ENCODE measurements around the gene CDC42BPB.

CDC42BPB gene

GRCh38 chr14:103029936-103030335 is 27.4 kb downstream of the CDC42BPB start:
- no peaks in the 10 kb centered on the region for H3K79me2 ChIP-seq (ENCODE audit: low read length)

GRCh38 chr14:103028772-103029171 is 28.6 kb downstream of the CDC42BPB start:
- Histone ChIP-seq H3K4me1 (ENCODE audit: low read length) (no peaks in the 10 kb centered on the region), H3K27me3 (replicated peaks; ENCODE audit: insufficient read depth, low read length) (no peaks in the 10 kb centered on the region)

More at GRCh38 chr14:103029936-103030335, 27.4 kb downstream of the CDC42BPB start:
- Histone ChIP-seq H3K27me3 (replicated peaks; ENCODE audit: insufficient read depth, low read length) (no peaks in the 10 kb centered on the region), H3K27ac (ENCODE audit: low read length) (no peak overlapping the region), H3K36me3 (replicated peaks; ENCODE audit: insufficient read depth, low read length) (no peaks in the 10 kb centered on the region), H3K4me3 (ENCODE audit: low read length) (no peak overlapping the region), H3K4me1 (ENCODE audit: low read length) (no peaks in the 10 kb centered on the region), H3K9me2 (replicated peaks; ENCODE audit: insufficient read depth, low read length) (no peaks in the 10 kb centered on the region), H3K4me2 (ENCODE audit: low read depth, low read length) (no peak overlapping the region), H3K9ac (ENCODE audit: low read length) (no peak overlapping the region), H4K20me1 (ENCODE audit: insufficient read depth, low read length) (no peaks in the 10 kb centered on the region), H2AFZ (ENCODE audit: low read length) (no peak overlapping the region), H3K9me3 (replicated peaks; ENCODE audit: insufficient read depth, low read length) (no peaks in the 10 kb centered on the region), H3F3A (ENCODE audit: insufficient read depth, low read length) (no peaks in the 10 kb centered on the region)
- no peak for DNase-seq
- TF ChIP-seq EZH2phosphoT487 (IDR thresholded peaks at IDR 0.05; ENCODE audit: low read length) (no peak), EZH2 (optimal IDR thresholded peaks at IDR 0.05; ENCODE audit: low read depth, low read length) (no peak)
- TF ChIP-seq, protein P1, sequence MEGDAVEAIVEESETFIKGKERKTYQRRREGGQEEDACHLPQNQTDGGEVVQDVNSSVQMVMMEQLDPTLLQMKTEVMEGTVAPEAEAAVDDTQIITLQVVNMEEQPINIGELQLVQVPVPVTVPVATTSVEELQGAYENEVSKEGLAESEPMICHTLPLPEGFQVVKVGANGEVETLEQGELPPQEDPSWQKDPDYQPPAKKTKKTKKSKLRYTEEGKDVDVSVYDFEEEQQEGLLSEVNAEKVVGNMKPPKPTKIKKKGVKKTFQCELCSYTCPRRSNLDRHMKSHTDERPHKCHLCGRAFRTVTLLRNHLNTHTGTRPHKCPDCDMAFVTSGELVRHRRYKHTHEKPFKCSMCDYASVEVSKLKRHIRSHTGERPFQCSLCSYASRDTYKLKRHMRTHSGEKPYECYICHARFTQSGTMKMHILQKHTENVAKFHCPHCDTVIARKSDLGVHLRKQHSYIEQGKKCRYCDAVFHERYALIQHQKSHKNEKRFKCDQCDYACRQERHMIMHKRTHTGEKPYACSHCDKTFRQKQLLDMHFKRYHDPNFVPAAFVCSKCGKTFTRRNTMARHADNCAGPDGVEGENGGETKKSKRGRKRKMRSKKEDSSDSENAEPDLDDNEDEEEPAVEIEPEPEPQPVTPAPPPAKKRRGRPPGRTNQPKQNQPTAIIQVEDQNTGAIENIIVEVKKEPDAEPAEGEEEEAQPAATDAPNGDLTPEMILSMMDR (IDR thresholded peaks at IDR 0.05; ENCODE audit: low read length): no peak

DNA sequence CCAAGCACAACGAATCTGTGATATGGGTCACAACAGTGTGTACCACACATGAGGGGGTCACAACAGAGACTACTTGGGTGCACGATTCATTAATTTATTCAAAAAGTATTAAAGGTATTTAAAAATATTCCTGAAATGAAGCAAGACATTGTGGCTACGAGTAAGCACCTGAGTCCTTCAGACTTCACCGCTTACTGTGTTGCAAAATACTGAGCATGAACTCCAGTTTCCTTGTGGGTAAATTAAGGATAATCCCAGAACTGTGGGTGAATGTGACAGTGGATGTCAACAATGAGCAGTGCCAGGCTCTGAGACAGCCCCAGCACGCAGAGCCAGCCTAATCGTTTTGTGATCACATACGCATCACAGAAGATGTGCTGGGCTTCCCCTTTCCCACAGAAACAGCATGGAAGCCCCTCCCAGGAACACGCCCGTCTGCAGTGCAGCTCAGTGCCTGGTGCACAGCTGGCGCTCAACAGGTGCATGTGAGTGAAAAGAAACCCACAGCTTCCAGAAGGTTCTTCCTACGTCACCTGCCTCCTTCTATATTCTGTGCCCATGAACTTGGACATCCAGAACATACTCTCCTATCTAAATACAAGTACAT is 29.1 kb downstream of the CDC42BPB start:
- H3K79me2 ChIP-seq (ENCODE audit: low read length): no peaks in the 10 kb centered on the region

More at GRCh38 chr14:103028772-103029171, 28.6 kb downstream of the CDC42BPB start:
- Histone ChIP-seq H3K9me2 (replicated peaks; ENCODE audit: insufficient read depth, low read length) (no peaks in the 10 kb centered on the region), H3K4me2 (ENCODE audit: low read depth, low read length) (no peak overlapping the region), H3K27ac (ENCODE audit: low read length) (no peak overlapping the region), H4K20me1 (ENCODE audit: insufficient read depth, low read length) (no peaks in the 10 kb centered on the region), H3F3A (ENCODE audit: insufficient read depth, low read length) (no peaks in the 10 kb centered on the region), H3K4me3 (ENCODE audit: low read length) (no peak overlapping the region), H3K9ac (ENCODE audit: low read length) (no peak overlapping the region), H3K79me2 (ENCODE audit: low read length) (no peaks in the 10 kb centered on the region), H3K9me3 (replicated peaks; ENCODE audit: insufficient read depth, low read length) (no peaks in the 10 kb centered on the region), H3K36me3 (replicated peaks; ENCODE audit: insufficient read depth, low read length) (no peaks in the 10 kb centered on the region), H2AFZ (ENCODE audit: low read length) (no peak overlapping the region)
- no peak for DNase-seq
- no peak for TF ChIP-seq EZH2phosphoT487 (IDR thresholded peaks at IDR 0.05; ENCODE audit: low read length)
- TF ChIP-seq, protein P1 (IDR thresholded peaks at IDR 0.05; ENCODE audit: low read length): no peak
- no peak for TF ChIP-seq EZH2 (optimal IDR thresholded peaks at IDR 0.05; ENCODE audit: low read depth, low read length)

More for the DNA sequence above, 29.1 kb downstream of the CDC42BPB start:
- Histone ChIP-seq H3K36me3 (replicated peaks; ENCODE audit: insufficient read depth, low read length) (no peaks in the 10 kb centered on the region), H3K4me2 (ENCODE audit: low read depth, low read length) (no peak overlapping the region), H3F3A (ENCODE audit: insufficient read depth, low read length) (no peaks in the 10 kb centered on the region), H4K20me1 (ENCODE audit: insufficient read depth, low read length) (no peaks in the 10 kb centered on the region), H3K9me2 (replicated peaks; ENCODE audit: insufficient read depth, low read length) (no peaks in the 10 kb centered on the region), H3K27ac (ENCODE audit: low read length) (no peak overlapping the region), H3K27me3 (replicated peaks; ENCODE audit: insufficient read depth, low read length) (no peaks in the 10 kb centered on the region), H3K9me3 (replicated peaks; ENCODE audit: insufficient read depth, low read length) (no peaks in the 10 kb centered on the region), H3K4me1 (ENCODE audit: low read length) (no peaks in the 10 kb centered on the region), H3K9ac (ENCODE audit: low read length) (no peak overlapping the region), H2AFZ (ENCODE audit: low read length) (no peak overlapping the region), H3K4me3 (ENCODE audit: low read length) (no peak overlapping the region)
- TF ChIP-seq, protein P1 (IDR thresholded peaks at IDR 0.05; ENCODE audit: low read length): no peak
- TF ChIP-seq EZH2 (optimal IDR thresholded peaks at IDR 0.05; ENCODE audit: low read depth, low read length) (no peak), EZH2phosphoT487 (IDR thresholded peaks at IDR 0.05; ENCODE audit: low read length) (no peak)
- no peak for DNase-seq
